Thymus (tissue), 11 donors: ENCODE results near the gene MRPL58. TPM values are rescaled to one million over a fixed set of nuclear protein-coding genes. Genes with fewer than 3 reads are reported as not detected.

Experiments
- DNase-seq, 9 donors: peaks; one replicate each; pipeline ENCODE4 v3.0.0-alpha.2; 2013; ENCODE audit warnings: low spot score in 9 of 9, low read depth in 6 of 9, missing footprints in 1 of 9
- H3K27ac ChIP-seq, 2 donors: one replicate each; pipeline ENCODE4 v1.5.1; 2013; ENCODE audit warnings: control low read depth in 1 of 2, low read depth in 1 of 2, low read length in 1 of 2, mild to moderate bottlenecking in 1 of 2, moderate library complexity in 1 of 2
- H3K27me3 ChIP-seq, 2 donors: one replicate each; pipeline ENCODE4 v1.5.1; 2013; ENCODE audit warnings: low read length in 1 of 2; ENCODE audit not compliant: control insufficient read depth in 2 of 2, insufficient read depth in 1 of 2
- H3K36me3 ChIP-seq, 2 donors: one replicate each; pipeline ENCODE4 v1.5.1; 2013; ENCODE audit warnings: low read length in 1 of 2, mild to moderate bottlenecking in 1 of 2, moderate library complexity in 1 of 2; ENCODE audit not compliant: control insufficient read depth in 2 of 2, insufficient read depth in 2 of 2
- H3K4me1 ChIP-seq, 2 donors: one replicate each; pipeline ENCODE4 v1.5.1; 2013; ENCODE audit warnings: low read length in 2 of 2; ENCODE audit not compliant: control insufficient read depth in 2 of 2, insufficient read depth in 2 of 2
- H3K4me3 ChIP-seq, 2 donors: one replicate each; pipeline ENCODE4 v1.5.1; 2013; ENCODE audit warnings: low read length in 2 of 2, control low read depth in 1 of 2, mild to moderate bottlenecking in 1 of 2
- H3K9me3 ChIP-seq, 2 donors: one replicate each; pipeline ENCODE4 v1.5.1; 2013; ENCODE audit warnings: low read length in 1 of 2, mild to moderate bottlenecking in 1 of 2; ENCODE audit not compliant: control insufficient read depth in 2 of 2, insufficient read depth in 1 of 2
- WGBS: extraction: QIAGEN DNeasy Blood & Tissue Kit; methylation state at CpG from one replicate; pipeline ENCODE4 v1.1.7; 2013; 5-methylcytosine and 5-hydroxymethylcytosine counted together
- polyA plus RNA-seq: library from polyadenylated mRNA; stranded (reverse); fragments of 200-250 nt; gene quantifications from one replicate; pipeline ENCODE4 v1.2.3, GENCODE V29; 2013
- total RNA-seq: library from RNA; stranded (reverse); fragments of 120-200 nt; gene quantifications from one replicate; pipeline ENCODE4 v1.2.4, GENCODE V29; 2013
- donor health status: healthy.

Gene MRPL58
- total and polyA plus RNA-seq, 2 donors, result 35.7 to 40.9 TPM

DNA sequence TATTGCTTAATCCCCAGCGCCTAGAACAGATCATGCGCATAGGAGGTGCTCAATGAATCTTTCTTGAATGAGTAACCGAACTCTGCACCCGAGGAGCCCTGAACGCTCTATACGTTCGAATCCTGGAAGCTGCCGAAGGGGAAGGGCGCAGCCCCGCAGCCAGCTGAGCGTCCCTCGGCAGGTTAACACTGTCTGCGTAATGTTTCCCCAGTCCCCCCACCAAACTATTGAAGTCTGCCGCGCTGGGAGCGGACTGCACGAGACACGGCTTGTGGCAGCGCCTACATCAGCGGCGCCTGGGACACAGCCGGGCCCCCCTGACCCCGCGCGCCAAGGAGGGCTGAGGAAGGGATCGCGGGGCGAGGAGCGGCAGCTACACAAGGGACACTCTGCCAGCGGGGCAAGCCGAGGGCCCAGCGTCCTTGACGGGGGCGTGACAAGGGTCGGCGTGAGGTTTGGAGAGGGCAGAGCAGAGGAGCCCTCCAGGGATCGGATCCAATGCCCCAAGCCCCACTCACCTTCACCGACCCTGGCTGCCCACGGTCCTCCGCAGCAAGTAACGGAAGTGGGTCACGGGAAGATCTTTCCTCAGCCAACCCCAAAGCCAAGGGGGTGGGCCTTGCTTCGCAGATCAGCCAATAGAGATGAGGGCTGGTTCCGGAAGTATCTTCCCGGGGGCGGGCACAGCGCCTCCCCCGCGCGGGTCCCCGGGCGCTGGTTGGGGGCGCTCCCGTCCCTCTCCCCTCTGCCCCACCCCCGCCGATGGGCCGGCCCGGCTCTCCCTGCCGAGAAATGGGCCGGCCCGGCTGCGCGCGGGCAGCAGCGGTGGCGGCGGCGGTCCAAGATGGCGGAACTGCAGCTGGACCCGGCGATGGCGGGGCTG is 34.2 kb downstream of the MRPL58 start, which contains the start of the genes ATP5PD and KCTD2:
ATP5PD (minus strand) TSS at position 563 of the 883 bp plus-strand sequence. CDS start 4,319 bp downstream, outside the sequence.
KCTD2 (plus strand) TSS at position 819 of the 883 bp plus-strand sequence; CDS start at position 845, 26 bp downstream.
- Histone ChIP-seq H3K4me3 (peak within 1 kb of the TSS; percentile 97 to 100), H3K36me3 (peaks cover 7 to 11% of the 10 kb centered on the region in 2 donors), H3K27ac (peak within 1 kb of the TSS; percentile 85 to 91), H3K9me3 (no peaks in the 10 kb centered on the region), H3K27me3 (no peaks in the 10 kb centered on the region), H3K4me1 (peaks cover 10 to 17% of the 10 kb centered on the region in 2 donors)
- WGBS, result under 1% methylated on average over 72 of the region's 72 CpGs
- DNase-seq, result peak; percentile 80 to 96 (median 90)

DNA sequence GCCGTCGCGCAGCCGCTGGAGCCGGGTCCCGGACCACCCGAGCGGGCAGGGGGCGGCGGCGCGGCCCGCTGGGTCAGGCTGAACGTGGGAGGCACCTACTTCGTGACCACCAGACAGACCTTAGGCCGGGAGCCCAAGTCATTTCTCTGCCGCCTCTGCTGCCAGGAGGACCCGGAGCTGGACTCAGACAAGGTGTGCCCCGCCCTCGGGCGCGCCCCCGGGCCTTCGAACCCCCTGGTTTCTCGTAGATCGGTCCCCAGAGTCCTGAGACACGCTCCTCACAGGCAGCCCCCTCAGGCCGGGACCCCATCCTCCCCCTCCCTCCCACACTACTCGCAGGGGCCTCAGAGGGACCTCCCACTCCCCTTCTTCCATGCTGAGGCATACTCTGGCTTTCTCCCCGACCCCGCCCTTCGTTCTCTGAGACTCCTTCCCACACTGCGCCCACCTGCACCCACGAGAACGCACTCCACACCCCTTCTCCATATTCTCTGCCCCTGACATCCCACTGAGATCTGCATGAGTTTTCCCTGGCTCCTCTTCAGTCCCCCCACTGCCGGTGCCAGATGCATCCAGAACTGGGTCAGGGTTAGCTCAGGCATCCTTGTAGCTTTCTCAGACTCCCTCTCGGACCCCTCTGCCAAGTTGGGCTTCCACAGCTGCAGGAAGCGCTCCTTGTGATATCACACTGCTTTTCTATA is 35.1 kb downstream of the MRPL58 start:
- Histone ChIP-seq H3K4me1 (peaks cover 10 to 17% of the 10 kb centered on the region in 2 donors), H3K27ac (peak overlapping the region; percentile 60 to 83), H3K36me3 (peaks cover 0 to 7% of the 10 kb centered on the region in 2 donors), H3K27me3 (no peaks in the 10 kb centered on the region), H3K4me3 (peak overlapping the region; percentile 74 to 97), H3K9me3 (no peaks in the 10 kb centered on the region)
- peak in 4 of 9 donors; percentile 22 to 57 (median 31) for DNase-seq
- 1% methylated on average over 38 of the region's 38 CpGs for WGBS

DNA sequence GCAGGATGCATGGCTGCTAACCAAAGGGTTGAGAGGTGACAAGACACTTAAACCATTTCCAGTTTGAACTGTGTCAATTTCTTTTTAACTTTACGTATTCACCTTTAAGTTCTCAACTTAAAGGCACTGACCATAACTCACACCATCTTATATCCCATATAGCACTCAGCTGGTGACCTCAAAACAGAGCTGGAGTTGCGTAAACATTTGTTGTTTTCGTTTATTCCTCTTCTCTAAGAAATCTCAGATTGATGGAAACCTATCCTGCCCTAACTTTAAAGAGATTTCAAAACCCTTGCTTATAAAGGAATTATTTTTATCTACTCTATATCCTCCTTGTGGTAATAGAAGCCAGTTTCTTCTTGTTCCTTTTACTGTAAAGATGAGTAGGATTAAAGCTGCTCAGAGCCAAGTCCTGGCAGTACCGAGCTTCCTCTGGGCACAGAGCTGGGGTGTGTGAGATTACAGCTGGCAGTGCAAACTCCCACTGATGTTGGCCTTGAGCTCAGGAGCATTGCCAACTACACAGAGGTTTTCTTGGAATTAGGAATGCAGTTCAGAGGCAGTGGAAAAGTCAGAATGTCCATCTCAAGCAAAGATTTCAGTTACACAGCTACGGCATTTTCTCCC is 35.9 kb downstream of the MRPL58 start:
- Histone ChIP-seq H3K9me3 (no peaks in the 10 kb centered on the region), H3K36me3 (peaks cover 6 to 14% of the 10 kb centered on the region in 2 donors), H3K27ac (no peak overlapping the region), H3K27me3 (no peaks in the 10 kb centered on the region), H3K4me1 (peaks cover 10 to 17% of the 10 kb centered on the region in 2 donors), H3K4me3 (peak overlapping the region in 1 of 2 donors; percentile 74)
- no peak for DNase-seq
- WGBS, result 80% methylated on average over 5 of the region's 5 CpGs

DNA sequence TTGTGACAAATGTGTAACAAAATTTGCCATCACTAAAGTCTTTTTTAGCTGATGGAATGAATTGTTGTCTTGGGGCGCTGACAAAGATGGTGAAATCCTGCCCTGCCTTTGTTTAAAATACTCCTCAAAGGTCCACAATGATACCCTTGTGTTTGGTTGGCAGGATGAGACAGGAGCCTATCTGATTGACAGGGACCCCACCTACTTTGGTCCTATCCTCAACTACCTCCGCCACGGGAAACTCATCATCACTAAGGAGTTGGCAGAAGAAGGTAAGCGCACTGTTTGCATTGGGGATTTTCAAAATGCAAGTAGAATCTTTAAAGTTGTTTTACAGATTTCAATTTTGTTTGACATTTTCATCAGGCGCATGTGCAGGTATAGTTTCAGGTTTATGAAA is 36.6 kb downstream of the MRPL58 start:
- Histone ChIP-seq H3K4me3 (no peak overlapping the region), H3K4me1 (peaks cover 10 to 17% of the 10 kb centered on the region in 2 donors)
- WGBS, result 96% methylated on average over 5 of the region's 5 CpGs

DNA sequence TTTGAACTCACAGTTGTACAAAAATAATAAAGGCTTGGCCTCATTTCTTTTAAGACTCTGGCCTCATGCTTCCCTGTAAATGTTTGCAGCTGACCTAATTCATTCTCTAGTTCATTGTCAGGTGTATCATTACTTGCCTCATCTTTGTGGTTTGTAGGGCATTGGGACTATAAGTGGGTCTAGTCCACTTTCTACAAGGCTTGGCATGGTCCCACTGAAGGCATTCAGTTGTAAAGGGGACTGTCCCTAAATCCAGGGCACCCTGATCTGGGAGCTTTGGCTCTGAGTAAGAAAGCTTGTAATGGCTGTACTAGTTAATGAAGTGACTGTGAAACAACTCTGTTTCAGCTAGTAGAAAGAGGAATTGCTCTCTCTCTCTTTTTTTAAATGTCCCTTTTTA is 37.2 kb downstream of the MRPL58 start:
- Histone ChIP-seq H3K27ac (no peak overlapping the region), H3K27me3 (no peaks in the 10 kb centered on the region), H3K36me3 (peaks cover 18 to 23% of the 10 kb centered on the region in 2 donors), H3K4me3 (no peak overlapping the region), H3K4me1 (peaks cover 10 to 17% of the 10 kb centered on the region in 2 donors), H3K9me3 (no peaks in the 10 kb centered on the region)
- DNase-seq, result no peak

More for the DNA sequence above, 36.6 kb downstream of the MRPL58 start:
- no peaks in the 10 kb centered on the region for H3K27me3 ChIP-seq
- H3K36me3 ChIP-seq, result peaks cover 13 to 19% of the 10 kb centered on the region in 2 donors
- no peaks in the 10 kb centered on the region for H3K9me3 ChIP-seq
- DNase-seq, result no peak
- no peak overlapping the region for H3K27ac ChIP-seq

DNA sequence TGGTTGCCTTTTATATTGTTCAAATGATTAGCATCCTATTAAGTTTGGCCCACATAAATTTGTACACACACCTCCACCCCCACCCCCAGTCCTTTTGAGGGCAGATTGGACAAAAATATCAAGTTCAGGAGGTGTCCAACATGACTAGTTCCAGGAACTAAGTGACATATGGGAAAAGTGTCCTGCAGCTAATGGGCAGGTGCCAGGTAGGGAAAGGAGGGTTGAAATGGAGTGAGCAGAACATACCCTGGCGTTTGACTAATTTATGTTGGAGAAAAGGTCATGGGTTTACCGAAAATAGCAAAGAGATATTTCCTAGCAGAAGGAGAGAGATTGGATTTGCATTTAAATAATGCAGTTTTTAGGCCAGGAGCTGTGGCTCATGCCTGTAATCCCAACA is 39.5 kb downstream of the MRPL58 start:
- H3K36me3 ChIP-seq, result peaks cover 23 to 26% of the 10 kb centered on the region in 2 donors
- WGBS, result 100% methylated on average over 2 of the region's 2 CpGs

DNA sequence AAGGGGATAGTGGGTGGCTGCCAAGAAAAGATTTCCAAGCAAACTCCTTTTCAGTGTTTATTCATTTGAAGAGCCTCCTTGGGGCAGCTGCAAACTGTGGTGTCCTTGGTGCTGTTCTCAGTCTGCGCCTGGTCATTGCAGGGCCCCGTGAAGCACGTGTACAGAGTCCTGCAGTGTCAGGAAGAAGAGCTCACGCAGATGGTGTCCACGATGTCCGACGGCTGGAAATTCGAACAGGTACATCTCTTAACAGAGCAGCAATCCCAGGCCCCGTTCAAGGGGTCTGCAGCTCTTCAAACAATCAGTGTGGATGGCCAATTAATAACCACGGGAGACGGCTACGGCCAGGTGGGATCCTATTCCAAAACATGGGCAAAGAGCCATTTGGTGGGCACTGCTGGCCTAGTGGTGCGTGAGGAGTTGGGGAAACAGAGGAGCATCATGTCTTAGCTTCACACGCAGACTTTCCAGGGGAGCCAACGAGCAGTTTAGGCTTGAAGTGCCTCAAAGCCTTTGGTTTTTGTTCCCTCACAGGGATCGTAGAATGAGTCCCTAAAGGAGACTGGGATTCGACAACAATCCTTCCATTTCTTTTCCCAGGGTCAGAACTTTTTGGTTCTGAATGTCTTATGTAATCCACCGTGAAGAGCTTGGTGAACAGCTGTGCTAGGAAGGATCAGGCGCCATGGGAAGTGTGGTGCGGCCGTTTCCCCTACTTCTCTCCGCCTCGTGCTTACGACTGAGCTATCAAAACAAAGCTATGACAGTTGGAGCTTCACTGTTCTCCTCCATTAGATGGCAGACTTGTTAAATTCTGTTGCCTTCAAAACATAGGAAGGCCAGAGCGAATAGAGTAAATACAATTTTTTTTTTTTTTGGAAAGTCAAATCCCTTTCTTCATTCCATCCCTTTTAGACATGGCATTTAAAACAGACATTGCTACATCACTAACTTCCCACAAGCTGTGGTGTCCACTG is 47.2 kb downstream of the MRPL58 start:
- DNase-seq, result peak in 4 of 9 donors; percentile 33 to 75 (median 42)
- Histone ChIP-seq H3K4me1 (peaks cover 0 to 5% of the 10 kb centered on the region in 2 donors), H3K27ac (peak overlapping the region; percentile 25 to 60), H3K4me3 (no peak overlapping the region), H3K9me3 (no peaks in the 10 kb centered on the region), H3K27me3 (no peaks in the 10 kb centered on the region), H3K36me3 (peaks cover 54 to 55% of the 10 kb centered on the region in 2 donors)
- 68% methylated on average over 25 of the region's 25 CpGs for WGBS

More for the DNA sequence above, 39.5 kb downstream of the MRPL58 start:
- H3K27me3 ChIP-seq, result no peaks in the 10 kb centered on the region
- H3K9me3 ChIP-seq, result no peaks in the 10 kb centered on the region
- H3K4me1 ChIP-seq, result peaks cover 3 to 11% of the 10 kb centered on the region in 2 donors
- no peak overlapping the region for H3K27ac ChIP-seq
- no peak overlapping the region for H3K4me3 ChIP-seq
- no peak for DNase-seq
